ENCODE measurements around the gene AR. TPM values are rescaled to one million over a fixed set of nuclear protein-coding genes. Genes with fewer than 3 reads are reported as not detected.

AR gene
- total and polyA plus RNA-seq, 2 of the 4 experiments (the other 2 are of a cell fraction) = 1.5 to 4.7 TPM

- ChIA-PET POLR2A (ENCODE audit: unreplicated experiment) (no interaction called here), CTCF (no interaction called here)
- intact Hi-C loops (cut with micrococcal nuclease) = no loop called here
- Histone ChIP-seq H3K4ac (ENCODE audit: low read depth, low read length) (no peak overlapping the region), H3K79me1 (ENCODE audit: low read depth in 1 of 2, low read length in 2 of 2) (no peaks in the 10 kb centered on the region), H2BK5ac (ENCODE audit: low read depth, low read length, poor library complexity, severe bottlenecking) (no peak overlapping the region), H3K36me3 (ENCODE audit: control insufficient read depth, insufficient read depth, low read length) (no peaks in the 10 kb centered on the region), H4K91ac (ENCODE audit: insufficient read depth, low read depth, low read length) (no peak overlapping the region), H2BK120ac (ENCODE audit: low read depth, low read length) (no peak overlapping the region), H3K18ac (ENCODE audit: low read depth, low read length) (no peak overlapping the region), H2AK5ac (ENCODE audit: low read depth, low read length) (no peak overlapping the region), H2BK20ac (ENCODE audit: low read depth, low read length) (no peak overlapping the region), H3K4me2 (ENCODE audit: low read depth, low read length) (no peak overlapping the region), H3K9ac (ENCODE audit: low read depth, low read length) (no peak overlapping the region), H3K56ac (ENCODE audit: extremely low read depth, insufficient read depth, low read length) (no peak overlapping the region), H3K9me3 (ENCODE audit: control insufficient read depth, insufficient read depth, low read length) (no peaks in the 10 kb centered on the region), H3K14ac (replicated peaks; ENCODE audit: low read depth, low read length) (no peak overlapping the region), H3K4me3 (ENCODE audit: insufficient read depth, low read depth, low read length) (no peak overlapping the region), H3K23ac (ENCODE audit: low read depth, low read length) (no peak overlapping the region), H3K27me3 (ENCODE audit: control insufficient read depth, insufficient read depth, low read length) (no peaks in the 10 kb centered on the region), H3K9me1 (ENCODE audit: insufficient read depth, low read length) (no peaks in the 10 kb centered on the region), H4K5ac (ENCODE audit: low read depth, low read length) (no peak overlapping the region), H3K4me1 (ENCODE audit: control insufficient read depth, insufficient read depth, low read length) (no peaks in the 10 kb centered on the region), H4K20me1 (ENCODE audit: insufficient read depth, low read length) (no peaks in the 10 kb centered on the region), H2AFZ (replicated peaks; ENCODE audit: low read length, poor library complexity) (no peak overlapping the region), H3K27ac (ENCODE audit: insufficient read depth, low read length) (no peak overlapping the region), H4K8ac (ENCODE audit: low read depth in 2 of 2, low read length in 2 of 2) (no peak overlapping the region), H2BK15ac (ENCODE audit: low read depth, low read length) (no peak overlapping the region), H2AK9ac (replicated peaks; ENCODE audit: low read depth, low read length, poor library complexity) (no peak overlapping the region)
- WGBS, 2 experiments (ENCODE audit: extremely low coverage in 2 of 2, insufficient read length in 1 of 2) = no CpG with 5 or more reads among the region's 3 CpGs
- no peak for DNase-seq
- in situ Hi-C loops (cut with MboI; ENCODE audit: low sequenced_read_pairs) = no loop called here
- no peak for ATAC-seq (ENCODE audit: low read depth)
- no TSS peak for BruUV-seq (replicated peaks)
- TF ChIP-seq NFE2L2 (IDR thresholded peaks at IDR 0.05; ENCODE audit: low read depth, low read length) (no peak), ELK1 (IDR thresholded peaks at IDR 0.05; ENCODE audit: borderline replicate concordance, low read depth, low read length) (no peak), RAD21 (IDR thresholded peaks at IDR 0.05; ENCODE audit: low read length) (no peak), FOS (IDR thresholded peaks at IDR 0.05; ENCODE audit: low read depth, low read length) (no peak), RCOR1 (IDR thresholded peaks at IDR 0.05; ENCODE audit: insufficient replicate concordance, low read length) (no peak), MXI1 (IDR thresholded peaks at IDR 0.05; ENCODE audit: borderline replicate concordance, low read depth, low read length) (no peak)
- dilution Hi-C loops (cut with HindIII; ENCODE audit: low sequenced_read_pairs, unreplicated experiment) = no loop called here
Observed at GRCh38 chrX:67587946-67588624, 44.3 kb downstream of the AR start.

Measured in IMR-90 (cell line).